ENCODE measurements around the gene RMI1.
"Not testable (repeated sequence)": the region's sequence is repeated elsewhere in the genome, so short reads cannot be mapped to it uniquely, and the experiment has no call there.

RMI1 gene

GRCh38 chr9:84024041-84024575 lies 43.5 kb downstream of the RMI1 start:
- no peak for DNase-seq

- DNase-seq: no peak
Observed at GRCh38 chr9:84027201-84027600, 46.6 kb downstream of the RMI1 start.

GRCh38 chr9:84031534-84031933 lies 50.9 kb downstream of the RMI1 start:
- DNase-seq: no peak

GRCh38 chr9:84041857-84042256 lies 61.3 kb downstream of the RMI1 start:
- DNase-seq: not testable (repeated sequence)

GRCh38 chr9:84045481-84046097 lies 65.0 kb downstream of the RMI1 start:
- no peak for DNase-seq

All from KG1 (cell line).